Prostate gland (tissue), 2 donors: ENCODE measurements around the gene COL4A5.

Experiments
- POLR2AphosphoS5 ChIP-seq: sonication (generic); formaldehyde crosslinking; IDR thresholded peaks from one replicate; pipeline ENCODE4 v1.6.1; 2017; ENCODE audit warnings: antibody characterized with exemption
- TF ChIP-seq, protein P1 (sequence below), 4 experiments: fragments of 200-600 bp in 2 of 4; fragments of 450-650 bp in 2 of 4; sonication (generic) in 2 of 4; IDR thresholded peaks; 1 replicate in 3 of 4; 2 replicates in 1 of 4; pipeline ENCODE4 v1.5.1; 2016 to 2019; ENCODE audit warnings: antibody characterized with exemption in 4 of 4, mild to moderate bottlenecking in 2 of 4, moderate library complexity in 2 of 4

DNA sequence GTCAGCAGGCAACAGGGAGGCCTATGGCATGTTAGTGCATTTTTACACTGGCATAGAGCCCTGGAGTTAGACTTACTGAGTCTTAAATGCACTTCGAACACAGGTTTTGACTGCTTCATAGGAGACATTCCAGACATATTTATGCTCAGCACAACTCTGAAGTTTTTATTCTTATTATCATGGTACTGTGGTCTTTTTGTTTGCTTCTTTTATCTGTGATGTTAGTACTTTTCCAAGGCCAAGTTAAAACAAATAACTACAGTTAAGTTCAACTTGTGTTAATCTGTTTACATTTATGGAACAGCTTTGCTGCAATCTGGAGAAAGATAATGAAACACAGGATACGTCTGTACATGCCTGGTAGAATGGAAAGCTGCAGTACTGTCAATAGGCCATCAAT, 76.5 kb downstream of the COL4A5 start:
- TF ChIP-seq, protein P1, sequence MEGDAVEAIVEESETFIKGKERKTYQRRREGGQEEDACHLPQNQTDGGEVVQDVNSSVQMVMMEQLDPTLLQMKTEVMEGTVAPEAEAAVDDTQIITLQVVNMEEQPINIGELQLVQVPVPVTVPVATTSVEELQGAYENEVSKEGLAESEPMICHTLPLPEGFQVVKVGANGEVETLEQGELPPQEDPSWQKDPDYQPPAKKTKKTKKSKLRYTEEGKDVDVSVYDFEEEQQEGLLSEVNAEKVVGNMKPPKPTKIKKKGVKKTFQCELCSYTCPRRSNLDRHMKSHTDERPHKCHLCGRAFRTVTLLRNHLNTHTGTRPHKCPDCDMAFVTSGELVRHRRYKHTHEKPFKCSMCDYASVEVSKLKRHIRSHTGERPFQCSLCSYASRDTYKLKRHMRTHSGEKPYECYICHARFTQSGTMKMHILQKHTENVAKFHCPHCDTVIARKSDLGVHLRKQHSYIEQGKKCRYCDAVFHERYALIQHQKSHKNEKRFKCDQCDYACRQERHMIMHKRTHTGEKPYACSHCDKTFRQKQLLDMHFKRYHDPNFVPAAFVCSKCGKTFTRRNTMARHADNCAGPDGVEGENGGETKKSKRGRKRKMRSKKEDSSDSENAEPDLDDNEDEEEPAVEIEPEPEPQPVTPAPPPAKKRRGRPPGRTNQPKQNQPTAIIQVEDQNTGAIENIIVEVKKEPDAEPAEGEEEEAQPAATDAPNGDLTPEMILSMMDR (IDR thresholded peaks at IDR 0.05): no peak
- peak; percentile 28 for TF ChIP-seq POLR2AphosphoS5
